Upper lobe of left lung (tissue), 4 donors: ENCODE data around the gene TMEM150B.

Experiments
- CTCF ChIP-seq, 6 experiments: fragments of 450-650 bp in 4 of 6; fragments of 200-600 bp in 2 of 6; sonication (generic) in 2 of 6; IDR thresholded peaks; one replicate each; pipeline ENCODE4 v1.5.1; 2016 to 2019; ENCODE audit warnings: antibody characterized with exemption in 6 of 6
- POLR2A ChIP-seq, 4 donors: fragments of 450-650 bp; IDR thresholded peaks; one replicate each; pipeline ENCODE4 v1.5.1; 2016 to 2017; ENCODE audit warnings: antibody characterized with exemption in 4 of 4, mild to moderate bottlenecking in 2 of 4
- POLR2AphosphoS5 ChIP-seq, 2 donors: sonication (generic); formaldehyde crosslinking; IDR thresholded peaks; one replicate each; pipeline ENCODE4 v1.5.1; 2017; ENCODE audit warnings: antibody characterized with exemption in 2 of 2

GRCh38 chr19:55355213-55355821 lies 30.2 kb upstream of the TMEM150B start:
- TF ChIP-seq CTCF (IDR thresholded peaks at IDR 0.05) (no peak), POLR2A (IDR thresholded peaks at IDR 0.05) (no peak), POLR2AphosphoS5 (IDR thresholded peaks at IDR 0.05) (no peak)
